PFSK-1 (cell line): Measurements from ENCODE around the gene ABHD6.
A peak's percentile ranks its signal among the peaks of the same experiment; 100 is the strongest.

Experiments used
- FOXP2 ChIP-seq: optimal IDR thresholded peaks from 2 replicates; pipeline ENCODE3; 2011; ENCODE audit warnings: borderline replicate concordance, control low read depth, inconsistent platforms; ENCODE audit not compliant: insufficient read depth; ENCODE audit errors: extremely low read length, extremely low read depth
- POLR2AphosphoS5 ChIP-seq: IDR thresholded peaks from 2 replicates; pipeline ENCODE4 v1.6.1; 2012; ENCODE audit warnings: low read depth, mild to moderate bottlenecking, control low read depth, low read length, moderate library complexity
- SIN3A ChIP-seq: IDR thresholded peaks from 2 replicates; pipeline ENCODE4 v1.6.1; 2012; ENCODE audit warnings: mild to moderate bottlenecking, low read length, moderate library complexity, borderline replicate concordance; ENCODE audit not compliant: insufficient read depth
- TAF1 ChIP-seq: IDR thresholded peaks from 2 replicates; pipeline ENCODE4 v1.6.1; 2012; ENCODE audit warnings: low read length, control low read depth, borderline replicate concordance; ENCODE audit not compliant: insufficient read depth
- TF ChIP-seq, protein P1 (sequence below), 2 experiments: IDR thresholded peaks; 2 replicates each; pipeline versions ENCODE4 v1.6.1 to v1.8.0; 2011 to 2012; ENCODE audit warnings: low read depth in 2 of 2, low read length in 2 of 2, control low read depth in 1 of 2, inconsistent platforms in 1 of 2, mild to moderate bottlenecking in 1 of 2, moderate library complexity in 1 of 2; ENCODE audit not compliant: insufficient read depth in 1 of 2

The ABHD6 gene

GRCh38 chr3:58332575-58333188, 95.1 kb downstream of the ABHD6 start, which contains the start of gene PXK:
TSS of gene PXK (plus strand) at chr3:58332892. CDS start at chr3:58332989, 97 bp downstream.
- TF ChIP-seq POLR2AphosphoS5 (no peak), SIN3A (no peak), FOXP2 (peak; percentile 91)

GRCh38 chr3:58333206-58334012, 95.8 kb downstream of the ABHD6 start:
- 0 out of 2 replicates have a peak, but pooled peaks have one; percentile 8 for TF ChIP-seq SIN3A
- TF ChIP-seq, protein P1, sequence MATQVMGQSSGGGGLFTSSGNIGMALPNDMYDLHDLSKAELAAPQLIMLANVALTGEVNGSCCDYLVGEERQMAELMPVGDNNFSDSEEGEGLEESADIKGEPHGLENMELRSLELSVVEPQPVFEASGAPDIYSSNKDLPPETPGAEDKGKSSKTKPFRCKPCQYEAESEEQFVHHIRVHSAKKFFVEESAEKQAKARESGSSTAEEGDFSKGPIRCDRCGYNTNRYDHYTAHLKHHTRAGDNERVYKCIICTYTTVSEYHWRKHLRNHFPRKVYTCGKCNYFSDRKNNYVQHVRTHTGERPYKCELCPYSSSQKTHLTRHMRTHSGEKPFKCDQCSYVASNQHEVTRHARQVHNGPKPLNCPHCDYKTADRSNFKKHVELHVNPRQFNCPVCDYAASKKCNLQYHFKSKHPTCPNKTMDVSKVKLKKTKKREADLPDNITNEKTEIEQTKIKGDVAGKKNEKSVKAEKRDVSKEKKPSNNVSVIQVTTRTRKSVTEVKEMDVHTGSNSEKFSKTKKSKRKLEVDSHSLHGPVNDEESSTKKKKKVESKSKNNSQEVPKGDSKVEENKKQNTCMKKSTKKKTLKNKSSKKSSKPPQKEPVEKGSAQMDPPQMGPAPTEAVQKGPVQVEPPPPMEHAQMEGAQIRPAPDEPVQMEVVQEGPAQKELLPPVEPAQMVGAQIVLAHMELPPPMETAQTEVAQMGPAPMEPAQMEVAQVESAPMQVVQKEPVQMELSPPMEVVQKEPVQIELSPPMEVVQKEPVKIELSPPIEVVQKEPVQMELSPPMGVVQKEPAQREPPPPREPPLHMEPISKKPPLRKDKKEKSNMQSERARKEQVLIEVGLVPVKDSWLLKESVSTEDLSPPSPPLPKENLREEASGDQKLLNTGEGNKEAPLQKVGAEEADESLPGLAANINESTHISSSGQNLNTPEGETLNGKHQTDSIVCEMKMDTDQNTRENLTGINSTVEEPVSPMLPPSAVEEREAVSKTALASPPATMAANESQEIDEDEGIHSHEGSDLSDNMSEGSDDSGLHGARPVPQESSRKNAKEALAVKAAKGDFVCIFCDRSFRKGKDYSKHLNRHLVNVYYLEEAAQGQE (IDR thresholded peaks at IDR 0.05; ENCODE audit: insufficient read depth in 1 of 2, low read depth in 2 of 2, low read length in 2 of 2): no peak
- TF ChIP-seq POLR2AphosphoS5: no peak
- no peak for TF ChIP-seq FOXP2

DNA sequence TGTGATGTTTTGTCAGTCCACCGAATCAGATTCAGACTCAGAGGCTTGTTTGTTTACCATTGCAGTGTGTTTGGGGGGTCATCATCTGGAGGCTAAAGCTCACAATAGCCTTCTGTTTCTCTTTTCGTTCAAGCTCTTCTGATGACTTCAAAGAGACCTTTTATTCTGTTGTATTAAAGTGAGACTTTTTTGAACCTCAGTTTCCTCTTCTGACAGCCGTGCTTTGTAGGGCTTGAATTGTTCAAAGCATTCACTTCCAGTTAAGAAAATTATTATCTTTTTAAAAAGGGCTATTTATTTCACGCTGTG, 96.4 kb downstream of the ABHD6 start:
- TF ChIP-seq, protein P1 (IDR thresholded peaks at IDR 0.05; ENCODE audit: insufficient read depth in 1 of 2, low read depth in 2 of 2, low read length in 2 of 2): no peak
- TF ChIP-seq TAF1 (no peak), FOXP2 (no peak), POLR2AphosphoS5 (no peak), SIN3A (no peak)

GRCh38 chr3:58334506-58334884, 96.9 kb downstream of the ABHD6 start:
- TF ChIP-seq SIN3A (no peak), TAF1 (no peak), FOXP2 (no peak), POLR2AphosphoS5 (no peak)
- TF ChIP-seq, protein P1 (IDR thresholded peaks at IDR 0.05; ENCODE audit: insufficient read depth in 1 of 2, low read depth in 2 of 2, low read length in 2 of 2): no peak

DNA sequence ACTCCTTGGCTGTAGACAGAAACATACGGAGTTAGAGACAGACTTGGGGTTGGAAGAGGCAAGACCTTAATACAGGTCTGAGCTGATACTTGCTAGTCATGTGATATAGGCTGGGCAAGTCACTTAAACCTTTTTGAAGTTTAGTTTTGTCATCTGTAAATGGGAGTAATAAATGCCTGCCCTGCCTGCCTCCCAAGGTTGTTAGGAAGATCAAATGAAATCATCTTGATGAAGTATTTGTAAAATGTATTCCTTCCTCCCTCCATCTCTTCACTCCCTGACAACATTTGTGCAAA, 98.0 kb downstream of the ABHD6 start:
- TF ChIP-seq, protein P1 (IDR thresholded peaks at IDR 0.05; ENCODE audit: insufficient read depth in 1 of 2, low read depth in 2 of 2, low read length in 2 of 2): no peak
- TF ChIP-seq POLR2AphosphoS5 (no peak), TAF1 (no peak), FOXP2 (no peak), SIN3A (no peak)
